Caco-2 (cell line): ENCODE measurements around the gene SYT6. TPM values are rescaled to one million over a fixed set of nuclear protein-coding genes. Genes with fewer than 3 reads are reported as not detected.

Experiments used
- BruUV-seq: library from RNA; stranded (reverse); fragments of 400-500 nt; replicated peaks from 2 replicates; lab custom pipeline; 2021; lab: Mats Ljungman, UMichigan
- CTCF ChIA-PET: fragments of 300-600 bp; sonication (Branson Sonifier 250); formaldehyde crosslinking; loops from one replicate; lab custom pipeline; 2022; ENCODE audit warnings: antibody characterized with exemption; lab: Charles Lee
- POLR2A ChIA-PET: fragments of 300-600 bp; sonication (Branson Sonifier 250); formaldehyde crosslinking; loops from one replicate; lab custom pipeline; 2022; ENCODE audit warnings: antibody characterized with exemption; lab: Charles Lee
- DNase-seq, 2 experiments: peaks; one replicate each; pipeline versions ENCODE4 v3.0.0 to v3.0.0-alpha.2; 2020 to 2022
- H3K27me3 ChIP-seq: replicated peaks from 2 replicates; pipeline ENCODE4 v1.6.0; 2011; ENCODE audit warnings: low read length; ENCODE audit not compliant: control insufficient read depth, insufficient read depth
- H3K36me3 ChIP-seq: 2 replicates; pipeline ENCODE4 v1.5.1; 2011; ENCODE audit warnings: low read length; ENCODE audit not compliant: control insufficient read depth, insufficient read depth
- H3K4me1 ChIP-seq: fragments of 250-450 bp; sonication (Bioruptor Pico); 2 replicates; pipeline ENCODE4 v1.5.1; 2020; ENCODE audit warnings: mild to moderate bottlenecking
- H3K4me3 ChIP-seq: 2 replicates; pipeline ENCODE4 v1.5.1; 2011; ENCODE audit warnings: low read depth, mild to moderate bottlenecking, control low read depth, low read length
- H3K9me3 ChIP-seq: fragments of 250-450 bp; sonication (Bioruptor Pico); 2 replicates; pipeline ENCODE4 v1.5.1; 2020; ENCODE audit warnings: mild to moderate bottlenecking, moderate library complexity
- H3K27ac Mint-ChIP-seq: one replicate; pipeline ENCODE4 v1.8.0; 2022; ENCODE audit warnings: mixed read lengths; ENCODE audit not compliant: unreplicated experiment
- H3K27me3 Mint-ChIP-seq: one replicate; pipeline ENCODE4 v1.8.0; 2022; ENCODE audit warnings: mixed read lengths; ENCODE audit not compliant: insufficient read depth, unreplicated experiment
- H3K36me3 Mint-ChIP-seq: one replicate; pipeline ENCODE4 v1.8.0; 2022; ENCODE audit warnings: mild to moderate bottlenecking, mixed read lengths; ENCODE audit not compliant: insufficient read depth, unreplicated experiment
- H3K4me1 Mint-ChIP-seq: one replicate; pipeline ENCODE4 v1.8.0; 2022; ENCODE audit warnings: low read depth, mixed read lengths; ENCODE audit not compliant: unreplicated experiment
- H3K4me3 Mint-ChIP-seq: one replicate; pipeline ENCODE4 v1.8.0; 2022; ENCODE audit warnings: mild to moderate bottlenecking, moderate library complexity, mixed read lengths; ENCODE audit not compliant: unreplicated experiment
- H3K9me3 Mint-ChIP-seq: one replicate; pipeline ENCODE4 v1.8.0; 2022; ENCODE audit warnings: mixed read lengths; ENCODE audit not compliant: unreplicated experiment
- intact Hi-C: fragments of 100-400 bp; cut with micrococcal nuclease; formaldehyde crosslinking; loops from one replicate; pipeline ENCODE4 v1.10.0; 2022; ENCODE audit not compliant: unreplicated experiment
- total RNA-seq: library from RNA; stranded (reverse); gene quantifications from 2 replicates; pipeline ENCODE4 v1.2.3, GENCODE V29; 2022
- TF ChIP-seq, protein P1 (sequence below), 2 experiments: fragments of 200-600 bp in 1 of 2; IDR thresholded peaks; 1 replicate in 1 of 2; 2 replicates in 1 of 2; pipeline versions ENCODE4 v1.5.1 to v1.8.0; 2011 to 2022; ENCODE audit warnings: antibody characterized with exemption in 1 of 2, control low read depth in 1 of 2, inconsistent platforms in 1 of 2, low read depth in 1 of 2, low read length in 1 of 2, mild to moderate bottlenecking in 1 of 2, moderate library complexity in 1 of 2; ENCODE audit not compliant: insufficient read depth in 1 of 2, severe bottlenecking in 1 of 2, unreplicated experiment in 1 of 2

SYT6 gene
- total RNA-seq, 1 experiment from 2014 or later, result 0.32 TPM

- Mint-ChIP-seq H3K4me3 (no peak overlapping the region), H3K36me3 (no peaks in the 10 kb centered on the region), H3K27ac (no peak overlapping the region), H3K9me3 (no peaks in the 10 kb centered on the region), H3K4me1 (no peaks in the 10 kb centered on the region), H3K27me3 (peaks cover 6% of the 10 kb centered on the region)
- ChIA-PET CTCF (no interaction called here), POLR2A (no interaction called here)
- Histone ChIP-seq H3K4me1 (no peaks in the 10 kb centered on the region), H3K27me3 (no peaks in the 10 kb centered on the region), H3K36me3 (no peaks in the 10 kb centered on the region), H3K4me3 (no peak overlapping the region), H3K9me3 (no peaks in the 10 kb centered on the region)
- intact Hi-C loops, result no loop called here
- BruUV-seq, result no TSS peak
- TF ChIP-seq, protein P1, sequence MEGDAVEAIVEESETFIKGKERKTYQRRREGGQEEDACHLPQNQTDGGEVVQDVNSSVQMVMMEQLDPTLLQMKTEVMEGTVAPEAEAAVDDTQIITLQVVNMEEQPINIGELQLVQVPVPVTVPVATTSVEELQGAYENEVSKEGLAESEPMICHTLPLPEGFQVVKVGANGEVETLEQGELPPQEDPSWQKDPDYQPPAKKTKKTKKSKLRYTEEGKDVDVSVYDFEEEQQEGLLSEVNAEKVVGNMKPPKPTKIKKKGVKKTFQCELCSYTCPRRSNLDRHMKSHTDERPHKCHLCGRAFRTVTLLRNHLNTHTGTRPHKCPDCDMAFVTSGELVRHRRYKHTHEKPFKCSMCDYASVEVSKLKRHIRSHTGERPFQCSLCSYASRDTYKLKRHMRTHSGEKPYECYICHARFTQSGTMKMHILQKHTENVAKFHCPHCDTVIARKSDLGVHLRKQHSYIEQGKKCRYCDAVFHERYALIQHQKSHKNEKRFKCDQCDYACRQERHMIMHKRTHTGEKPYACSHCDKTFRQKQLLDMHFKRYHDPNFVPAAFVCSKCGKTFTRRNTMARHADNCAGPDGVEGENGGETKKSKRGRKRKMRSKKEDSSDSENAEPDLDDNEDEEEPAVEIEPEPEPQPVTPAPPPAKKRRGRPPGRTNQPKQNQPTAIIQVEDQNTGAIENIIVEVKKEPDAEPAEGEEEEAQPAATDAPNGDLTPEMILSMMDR (IDR thresholded peaks at IDR 0.05; ENCODE audit: insufficient read depth in 1 of 2, low read depth in 1 of 2, low read length in 1 of 2, severe bottlenecking in 1 of 2, unreplicated experiment in 1 of 2), result no peak
- no peak for DNase-seq
Measured at GRCh38 chr1:114124644-114125043, 29.0 kb downstream of the SYT6 start.

GRCh38 chr1:114122941-114123618 is 30.6 kb downstream of the SYT6 start:
- H3K4me1 ChIP-seq, result no peaks in the 10 kb centered on the region
- ChIA-PET CTCF (no interaction called here), POLR2A (no interaction called here)
- no peaks in the 10 kb centered on the region for H3K27me3 Mint-ChIP-seq
- no TSS peak for BruUV-seq
- intact Hi-C loops, result no loop called here
- no peaks in the 10 kb centered on the region for H3K4me1 Mint-ChIP-seq
- TF ChIP-seq, protein P1 (IDR thresholded peaks at IDR 0.05; ENCODE audit: insufficient read depth in 1 of 2, low read depth in 1 of 2, low read length in 1 of 2, severe bottlenecking in 1 of 2, unreplicated experiment in 1 of 2), result no peak
- no peaks in the 10 kb centered on the region for H3K36me3 Mint-ChIP-seq
- H3K36me3 ChIP-seq, result no peaks in the 10 kb centered on the region
- no peak overlapping the region for H3K27ac Mint-ChIP-seq
- DNase-seq, result no peak
- H3K4me3 ChIP-seq, result no peak overlapping the region
- no peaks in the 10 kb centered on the region for H3K9me3 ChIP-seq
- no peaks in the 10 kb centered on the region for H3K9me3 Mint-ChIP-seq
- H3K4me3 Mint-ChIP-seq, result no peak overlapping the region
- H3K27me3 ChIP-seq, result no peaks in the 10 kb centered on the region

- Histone ChIP-seq H3K4me3 (no peak overlapping the region), H3K36me3 (no peaks in the 10 kb centered on the region), H3K4me1 (no peaks in the 10 kb centered on the region), H3K9me3 (no peaks in the 10 kb centered on the region), H3K27me3 (no peaks in the 10 kb centered on the region)
- Mint-ChIP-seq H3K4me1 (peaks cover 2% of the 10 kb centered on the region), H3K27me3 (no peaks in the 10 kb centered on the region), H3K27ac (no peak overlapping the region), H3K9me3 (no peaks in the 10 kb centered on the region), H3K4me3 (no peak overlapping the region), H3K36me3 (no peaks in the 10 kb centered on the region)
- TF ChIP-seq, protein P1 (IDR thresholded peaks at IDR 0.05; ENCODE audit: insufficient read depth in 1 of 2, low read depth in 1 of 2, low read length in 1 of 2, severe bottlenecking in 1 of 2, unreplicated experiment in 1 of 2), result no peak
- BruUV-seq, result no TSS peak
- intact Hi-C loops, result no loop called here
- ChIA-PET POLR2A (no interaction called here), CTCF (no interaction called here)
- DNase-seq, result no peak
Measured at GRCh38 chr1:114118351-114118990, 35.2 kb downstream of the SYT6 start.
